Neural cell (in vitro differentiated cells): ENCODE data around the gene XPO4. TPM values are rescaled to one million over a fixed set of nuclear protein-coding genes. Genes with fewer than 3 reads are reported as not detected.
"Not testable (repeated sequence)": the region's sequence is repeated elsewhere in the genome, so short reads cannot be mapped to it uniquely, and the experiment has no call there.

ENCODE experiments used
- H2AFZ ChIP-seq: fragments of 200-600, 300-800 bp; sonication (generic), shearing (Covaris generic); 2 replicates; pipeline ENCODE4 v1.6.0; 2014; ENCODE audit warnings: low read depth, mild to moderate bottlenecking, antibody characterized with exemption, low read length, moderate library complexity
- H3F3A ChIP-seq: fragments of 200-600 bp; shearing (Covaris generic); 2 replicates; pipeline ENCODE4 v1.6.1; 2016; ENCODE audit warnings: mild to moderate bottlenecking, moderate library complexity, mixed read lengths, antibody characterized with exemption, low read length; ENCODE audit not compliant: insufficient read depth, poor library complexity, severe bottlenecking
- H3K27ac ChIP-seq: fragments of 200-600, 300-800 bp; sonication (generic), shearing (Covaris generic); 2 replicates; pipeline ENCODE4 v1.5.1; 2014; ENCODE audit warnings: mild to moderate bottlenecking, low read length, moderate library complexity
- H3K27me3 ChIP-seq: fragments of 300-800, 200-600 bp; sonication (generic), shearing (Covaris generic); 2 replicates; pipeline ENCODE4 v1.6.0; 2014; ENCODE audit warnings: mild to moderate bottlenecking, low read depth, low read length, moderate library complexity; ENCODE audit not compliant: insufficient read depth
- H3K36me3 ChIP-seq: fragments of 300-800, 200-600 bp; sonication (generic), shearing (Covaris generic); 2 replicates; pipeline ENCODE4 v1.5.1; 2014; ENCODE audit warnings: mild to moderate bottlenecking, antibody characterized with exemption, low read length, moderate library complexity; ENCODE audit not compliant: insufficient read depth
- H3K4me2 ChIP-seq: fragments of 300-800, 200-600 bp; sonication (generic), shearing (Covaris generic); 2 replicates; pipeline ENCODE4 v1.6.0; 2014; ENCODE audit warnings: mild to moderate bottlenecking, low read length
- H3K4me3 ChIP-seq: fragments of 300-800, 200-600 bp; sonication (generic), shearing (Covaris generic); 2 replicates; pipeline ENCODE4 v1.5.1; 2014; ENCODE audit warnings: mild to moderate bottlenecking, low read length, moderate library complexity
- H3K79me2 ChIP-seq: fragments of 200-600 bp; shearing (Covaris generic); replicated peaks from 2 replicates; pipeline ENCODE4 v1.6.0; 2014; ENCODE audit warnings: mild to moderate bottlenecking, low read length, moderate library complexity; ENCODE audit not compliant: insufficient read depth
- H3K9ac ChIP-seq: fragments of 300-800, 200-600 bp; sonication (generic), shearing (Covaris generic); 2 replicates; pipeline ENCODE4 v1.6.1; 2016; ENCODE audit warnings: mild to moderate bottlenecking, low read length, mixed read lengths
- H3K9me2 ChIP-seq: fragments of 200-600 bp; shearing (Covaris generic); 2 replicates; pipeline ENCODE4 v1.6.1; 2016; ENCODE audit warnings: mild to moderate bottlenecking, low read length, mixed read lengths; ENCODE audit not compliant: insufficient read depth
- H3K9me3 ChIP-seq: fragments of 200-600, 300-800 bp; sonication (generic), shearing (Covaris generic); 2 replicates; pipeline ENCODE4 v1.6.1; 2016; ENCODE audit warnings: mild to moderate bottlenecking, mixed run types, low read length, moderate library complexity, mixed read lengths
- H4K20me1 ChIP-seq: fragments of 200-600 bp; shearing (Covaris generic); 2 replicates; pipeline ENCODE4 v1.6.1; 2016; ENCODE audit warnings: mild to moderate bottlenecking, mixed run types; ENCODE audit not compliant: insufficient read depth
- CTCF ChIP-seq: fragments of 450-650 bp; IDR thresholded peaks from 2 replicates; pipeline ENCODE4 v1.5.1; 2014; ENCODE audit warnings: antibody characterized with exemption, mild to moderate bottlenecking, moderate library complexity; ENCODE audit not compliant: poor library complexity, severe bottlenecking
- EP300 ChIP-seq: fragments of 450-650 bp; conservative IDR thresholded peaks from 2 replicates; pipeline ENCODE4 v1.6.1; 2014; ENCODE audit warnings: antibody characterized with exemption, mild to moderate bottlenecking, moderate library complexity; ENCODE audit not compliant: poor library complexity, severe bottlenecking
- EZH2 ChIP-seq: fragments of 200-600, 300-800 bp; shearing (Covaris generic), sonication (generic); IDR thresholded peaks from 2 replicates; pipeline ENCODE4 v1.6.1; 2014; ENCODE audit warnings: antibody characterized with exemption, low read length, borderline replicate concordance, mild to moderate bottlenecking; ENCODE audit not compliant: insufficient read depth, poor library complexity, severe bottlenecking
- MXI1 ChIP-seq: fragments of 450-650 bp; conservative IDR thresholded peaks from 2 replicates; pipeline ENCODE4 v1.6.1; 2014; ENCODE audit warnings: antibody characterized with exemption, mild to moderate bottlenecking; ENCODE audit not compliant: poor library complexity, severe bottlenecking
- POLR2AphosphoS5 ChIP-seq: IDR thresholded peaks from 2 replicates; pipeline ENCODE4 v1.6.1; 2012
- RAD21 ChIP-seq: fragments of 450-650 bp; conservative IDR thresholded peaks from 2 replicates; pipeline ENCODE4 v1.6.1; 2014; ENCODE audit warnings: antibody characterized with exemption, mild to moderate bottlenecking, moderate library complexity
- REST ChIP-seq: IDR thresholded peaks from 2 replicates; pipeline ENCODE4 v1.6.1; 2012; ENCODE audit warnings: borderline replicate concordance
- SMC3 ChIP-seq: fragments of 450-650 bp; conservative IDR thresholded peaks from 2 replicates; pipeline ENCODE4 v1.6.1; 2014; ENCODE audit warnings: antibody characterized with exemption, mild to moderate bottlenecking, moderate library complexity; ENCODE audit not compliant: poor library complexity
- TAF1 ChIP-seq: IDR thresholded peaks from 2 replicates; pipeline ENCODE4 v1.6.1; 2012; ENCODE audit warnings: low read depth
- polyA minus RNA-seq: library from RNA; depleted of rRNA, polyadenylated mRNA; stranded (reverse); fragments of >200 nt; gene quantifications from 2 replicates; pipeline ENCODE4 v1.2.3, GENCODE V29; 2014
- polyA plus RNA-seq: library from polyadenylated mRNA; depleted of rRNA; stranded (reverse); fragments of >200 nt; gene quantifications from 2 replicates; pipeline ENCODE4 v1.2.3, GENCODE V29; 2014

The XPO4 gene
- 12.8 and 13.0 TPM in 2 replicates for polyA plus RNA-seq
- 40.2 and 47.2 TPM in 2 replicates for polyA minus RNA-seq

- Histone ChIP-seq H3K36me3 (no peaks in the 10 kb centered on the region), H3K79me2 (peaks cover 43% of the 10 kb centered on the region), H3K4me2 (peak within 1 kb of the TSS; percentile 86), H4K20me1 (no peaks in the 10 kb centered on the region), H3K9ac (peak within 1 kb of the TSS; percentile 86), H3K9me3 (no peaks in the 10 kb centered on the region), H3K27ac (peak within 1 kb of the TSS; percentile 77), H3K27me3 (no peaks in the 10 kb centered on the region), H3F3A (no peaks in the 10 kb centered on the region), H3K9me2 (no peaks in the 10 kb centered on the region), H3K4me3 (peak within 1 kb of the TSS; percentile 76), H2AFZ (peak within 1 kb of the TSS; percentile 98)
- TF ChIP-seq SMC3 = peak; percentile 26
- TF ChIP-seq MXI1 = peak; percentile 80
- peak; percentile 22 for TF ChIP-seq RAD21
- peak; percentile 40 for TF ChIP-seq REST
- peak; percentile 66 for TF ChIP-seq POLR2AphosphoS5
- TF ChIP-seq TAF1 = peak; percentile 91
- no peak for TF ChIP-seq EZH2
- TF ChIP-seq CTCF = no peak
- peak; percentile 69 for TF ChIP-seq EP300
Measured at GRCh38 chr13:20902438-20903163, at the start of gene XPO4. Gene XPO4 (minus strand): TSS chr13:20902746. CDS start chr13:20902738, 8 bp downstream.

DNA sequence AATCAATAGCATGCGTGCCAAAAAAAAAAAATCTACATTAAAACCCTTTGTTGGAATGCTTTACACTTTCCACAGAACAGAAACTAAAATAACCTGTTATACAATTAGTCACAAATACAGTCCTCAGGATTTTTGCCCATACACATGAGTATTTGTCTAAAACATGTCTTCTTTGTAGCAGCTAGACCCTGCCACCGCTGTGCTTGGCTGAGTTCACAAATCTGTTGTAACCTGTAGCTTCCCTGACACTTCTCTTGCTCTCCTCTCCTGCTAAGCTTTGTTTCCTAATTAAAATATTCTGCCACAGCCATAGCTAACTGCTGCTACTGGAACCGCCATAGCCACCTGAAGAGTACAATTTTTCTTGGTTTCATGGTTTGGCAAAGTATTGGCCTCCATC is 45.5 kb upstream of the XPO4 start:
- not testable (repeated sequence) for H3K4me3 ChIP-seq, H2AFZ ChIP-seq, H4K20me1 ChIP-seq, H3F3A ChIP-seq, H3K79me2 ChIP-seq, H3K9me2 ChIP-seq, H3K36me3 ChIP-seq, H3K27ac ChIP-seq, H3K9ac ChIP-seq, H3K27me3 ChIP-seq, H3K4me2 ChIP-seq, H3K9me3 ChIP-seq
